Measurements from ENCODE around the gene UXT. TPM values are rescaled to one million over a fixed set of nuclear protein-coding genes. Genes with fewer than 3 reads are reported as not detected.
A peak's percentile ranks its signal among the peaks of the same experiment; 100 is the strongest.
"Not testable (repeated sequence)": the region's sequence is repeated elsewhere in the genome, so short reads cannot be mapped to it uniquely, and the experiment has no call there.

UXT gene
- total and polyA plus RNA-seq, 9 donors = 77.4 to 118 (median 85.5) TPM

DNA sequence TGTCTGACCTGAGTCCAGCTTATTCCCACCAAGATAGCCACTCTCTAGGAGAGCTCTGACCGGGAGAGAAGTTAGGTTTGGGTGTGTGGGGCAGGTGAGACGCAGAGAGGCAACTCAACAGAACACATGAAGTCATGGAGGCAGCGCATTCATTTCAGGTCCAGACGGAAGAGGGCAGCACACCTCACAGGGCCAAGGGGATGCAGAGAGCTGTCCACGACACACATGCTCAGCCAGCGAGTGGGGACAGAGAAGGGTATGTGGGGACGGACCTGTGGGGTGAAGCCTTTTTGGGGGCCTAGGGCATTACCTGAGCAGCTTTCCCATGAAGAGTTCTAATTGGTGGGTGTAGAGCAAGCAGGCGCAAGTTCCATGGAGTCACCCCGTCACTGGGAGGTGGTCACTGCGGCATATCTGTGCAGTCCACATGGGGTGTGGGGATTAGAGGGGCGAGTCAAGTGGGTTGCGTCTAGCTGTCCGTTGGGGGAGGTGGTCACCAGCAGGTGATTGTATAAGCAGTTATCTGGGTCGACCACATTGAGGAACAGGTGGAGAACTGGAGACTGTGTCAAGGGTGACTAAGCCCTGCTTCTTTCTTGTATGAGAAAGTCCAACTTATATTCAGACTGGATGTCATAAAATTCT is 24.3 kb upstream of the UXT start:
- WGBS (ENCODE audit: insufficient coverage) = 81% methylated on average over 12 of the region's 14 CpGs
- Histone ChIP-seq H3K4me1 (ENCODE audit: control insufficient read depth, insufficient read depth, low read length) (no peaks in the 10 kb centered on the region), H3K27ac (ENCODE audit: low read length) (no peak overlapping the region), H3K27me3 (ENCODE audit: control insufficient read depth, insufficient read depth, low read length) (peaks cover 3% of the 10 kb centered on the region), H3K9me3 (replicated peaks; ENCODE audit: control insufficient read depth, low read depth, low read length) (no peaks in the 10 kb centered on the region), H3K4me3 (ENCODE audit: low read length) (no peak overlapping the region), H3K36me3 (ENCODE audit: control insufficient read depth, insufficient read depth, low read length) (no peaks in the 10 kb centered on the region)
- DNase-seq = no peak

DNA sequence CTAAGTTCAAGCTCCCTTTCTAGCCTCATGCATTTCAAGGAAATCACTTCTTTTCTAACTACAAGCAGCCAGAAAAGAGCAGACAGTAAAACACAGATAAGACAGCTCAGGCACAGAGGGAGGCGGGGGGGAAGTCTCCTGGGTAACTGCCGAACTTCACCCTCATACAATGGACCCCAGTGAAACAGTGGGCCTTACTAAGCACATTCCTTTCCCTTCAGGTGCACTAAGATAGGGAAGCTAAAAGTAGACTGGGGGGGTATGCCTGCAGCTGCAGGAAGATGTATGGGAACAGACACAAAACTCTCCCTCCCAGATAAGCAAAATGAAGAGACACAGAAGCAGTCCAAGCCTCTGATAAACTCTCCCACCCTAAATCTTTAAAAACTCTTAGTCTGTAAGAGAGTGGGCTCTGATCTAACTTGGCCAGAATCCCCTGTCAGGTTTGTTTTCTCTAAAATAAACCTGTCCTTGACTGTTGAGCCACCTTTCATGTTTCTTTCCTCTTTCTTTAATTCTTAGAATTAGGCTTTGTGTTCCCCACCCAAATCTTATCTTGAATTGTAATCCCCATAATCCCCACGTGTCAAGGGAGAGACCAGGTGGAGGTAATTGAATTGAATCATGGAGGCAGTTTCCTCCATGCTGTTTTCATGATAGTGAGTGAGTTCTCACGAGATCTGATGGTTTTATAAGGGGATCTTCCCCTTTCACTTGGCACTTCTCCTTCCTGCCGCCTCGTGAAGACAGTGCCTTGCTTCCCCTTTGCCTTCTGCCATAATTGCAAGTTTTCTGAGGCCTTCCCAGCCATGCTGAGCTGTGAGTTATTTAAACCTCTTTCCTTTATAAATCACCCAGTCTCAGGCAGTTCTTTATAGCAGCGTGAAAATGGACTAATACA is 17.2 kb upstream of the UXT start:
- H3K27me3 ChIP-seq (ENCODE audit: control insufficient read depth, insufficient read depth, low read length); H3K27ac ChIP-seq (ENCODE audit: low read length); H3K36me3 ChIP-seq (ENCODE audit: control insufficient read depth, insufficient read depth, low read length); H3K4me3 ChIP-seq (ENCODE audit: low read length); H3K4me1 ChIP-seq (ENCODE audit: control insufficient read depth, insufficient read depth, low read length); H3K9me3 ChIP-seq (replicated peaks; ENCODE audit: control insufficient read depth, low read depth, low read length): not testable (repeated sequence)
- WGBS (ENCODE audit: insufficient coverage) = 58% methylated on average over 2 of the region's 7 CpGs
- DNase-seq = peak; percentile 21

DNA sequence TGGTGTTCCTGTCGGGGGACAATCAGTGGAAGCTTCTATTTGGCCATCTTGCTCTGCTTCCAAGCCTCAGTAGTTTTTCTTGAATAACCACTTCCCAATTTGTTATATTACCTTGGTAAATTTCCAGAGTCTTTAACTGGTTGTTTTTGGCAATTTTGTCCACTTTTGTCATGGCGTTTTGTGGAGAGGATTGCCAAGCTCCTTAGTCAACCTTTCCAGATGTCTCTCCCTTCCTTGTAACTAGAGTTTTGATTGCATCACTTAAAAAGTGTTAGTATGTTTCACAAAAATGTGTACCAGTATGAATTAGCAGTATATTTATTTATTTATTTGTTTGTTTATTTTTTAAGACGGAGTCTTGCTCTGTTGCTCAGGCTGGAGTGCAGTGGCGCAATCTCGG is 15.8 kb upstream of the UXT start:
- no peak overlapping the region for H3K4me3 ChIP-seq (ENCODE audit: low read length)
- peaks cover 2% of the 10 kb centered on the region for H3K27me3 ChIP-seq (ENCODE audit: control insufficient read depth, insufficient read depth, low read length)
- no CpG with 5 or more reads among the region's 5 CpGs for WGBS (ENCODE audit: insufficient coverage)
- H3K4me1 ChIP-seq (ENCODE audit: control insufficient read depth, insufficient read depth, low read length) = no peaks in the 10 kb centered on the region
- no peak for DNase-seq
- no peak overlapping the region for H3K27ac ChIP-seq (ENCODE audit: low read length)
- H3K9me3 ChIP-seq (replicated peaks; ENCODE audit: control insufficient read depth, low read depth, low read length) = no peaks in the 10 kb centered on the region
- no peaks in the 10 kb centered on the region for H3K36me3 ChIP-seq (ENCODE audit: control insufficient read depth, insufficient read depth, low read length)

DNA sequence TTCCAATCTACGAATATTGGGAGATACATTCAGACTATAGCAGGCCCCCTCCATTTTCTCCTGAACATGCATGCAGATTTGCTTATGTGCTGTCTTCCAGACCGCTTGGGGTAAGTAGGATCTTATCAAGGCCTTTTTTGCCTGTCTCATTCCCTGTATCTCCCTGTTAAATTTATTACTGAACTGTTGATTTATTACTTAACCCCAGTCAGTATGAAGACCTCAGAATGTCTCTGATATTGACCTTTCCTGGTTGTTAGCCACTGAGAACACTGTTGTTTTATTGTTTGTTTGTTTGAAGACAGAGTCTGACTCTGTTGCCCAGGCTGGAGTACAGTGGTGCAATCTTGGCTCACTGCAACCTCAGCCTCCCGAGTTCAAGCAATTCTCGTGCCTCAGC is 6.8 kb upstream of the UXT start:
- not testable (repeated sequence) for DNase-seq; H3K4me1 ChIP-seq (ENCODE audit: control insufficient read depth, insufficient read depth, low read length); H3K36me3 ChIP-seq (ENCODE audit: control insufficient read depth, insufficient read depth, low read length); H3K4me3 ChIP-seq (ENCODE audit: low read length); H3K27me3 ChIP-seq (ENCODE audit: control insufficient read depth, insufficient read depth, low read length); H3K9me3 ChIP-seq (replicated peaks; ENCODE audit: control insufficient read depth, low read depth, low read length); H3K27ac ChIP-seq (ENCODE audit: low read length)
- 100% methylated on average over 1 of the region's 4 CpGs for WGBS (ENCODE audit: insufficient coverage)

DNA sequence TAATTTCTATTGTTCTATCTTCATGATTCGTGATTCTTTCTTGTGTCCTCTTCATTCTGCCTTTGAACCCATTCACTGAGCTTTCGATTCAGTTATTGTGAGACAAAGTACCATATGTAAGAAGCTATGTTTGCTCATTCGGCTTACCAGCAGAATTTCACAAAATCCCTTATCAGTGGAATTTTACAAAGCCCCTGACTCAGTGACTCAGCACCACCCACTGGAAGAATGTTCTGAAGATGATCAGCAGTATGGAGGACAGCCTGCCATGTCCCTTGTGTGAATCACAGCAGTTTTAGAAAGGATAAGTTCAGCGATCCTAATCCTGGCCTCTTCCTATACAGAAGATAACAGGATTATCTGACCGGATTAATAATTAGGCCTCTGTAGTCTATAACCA is 5.8 kb upstream of the UXT start:
- Histone ChIP-seq H3K27me3 (ENCODE audit: control insufficient read depth, insufficient read depth, low read length) (no peaks in the 10 kb centered on the region), H3K9me3 (replicated peaks; ENCODE audit: control insufficient read depth, low read depth, low read length) (no peaks in the 10 kb centered on the region), H3K4me3 (ENCODE audit: low read length) (no peak overlapping the region), H3K27ac (ENCODE audit: low read length) (no peak overlapping the region), H3K36me3 (ENCODE audit: control insufficient read depth, insufficient read depth, low read length) (no peaks in the 10 kb centered on the region), H3K4me1 (ENCODE audit: control insufficient read depth, insufficient read depth, low read length) (no peaks in the 10 kb centered on the region)
- no peak for DNase-seq
- no CpG with 5 or more reads among the region's 5 CpGs for WGBS (ENCODE audit: insufficient coverage)

DNA sequence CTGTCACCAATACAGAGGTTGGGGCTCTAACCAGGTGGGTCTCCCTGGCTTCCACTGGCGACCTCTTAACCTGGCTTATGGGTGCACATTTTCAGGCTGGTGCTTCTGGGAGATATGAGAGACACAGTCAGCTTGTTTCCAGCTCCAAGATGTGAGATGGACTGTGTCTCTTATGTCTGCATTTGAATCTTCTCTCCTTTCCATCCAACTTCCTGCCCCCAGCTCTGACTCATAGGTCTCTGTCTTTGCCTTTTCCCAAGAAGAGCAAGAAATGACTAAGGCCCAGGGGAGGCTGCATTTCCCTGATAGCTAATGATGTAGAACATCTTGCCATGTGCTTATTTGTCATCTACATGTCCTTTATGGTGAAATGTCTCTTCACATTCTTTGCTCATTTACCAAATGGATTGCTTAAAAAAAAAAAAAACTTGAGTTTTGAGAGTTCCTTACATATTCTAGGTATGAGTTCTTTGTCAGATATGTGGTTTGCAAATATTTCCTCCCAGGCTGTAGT is 3.2 kb upstream of the UXT start:
- no peaks in the 10 kb centered on the region for H3K9me3 ChIP-seq (replicated peaks; ENCODE audit: control insufficient read depth, low read depth, low read length)
- H3K4me3 ChIP-seq (ENCODE audit: low read length) = no peak overlapping the region
- WGBS (ENCODE audit: insufficient coverage) = no CpG with 5 or more reads among the region's 1 CpG
- no peaks in the 10 kb centered on the region for H3K27me3 ChIP-seq (ENCODE audit: control insufficient read depth, insufficient read depth, low read length)
- H3K36me3 ChIP-seq (ENCODE audit: control insufficient read depth, insufficient read depth, low read length) = peaks cover 4% of the 10 kb centered on the region
- no peak overlapping the region for H3K27ac ChIP-seq (ENCODE audit: low read length)
- peak; percentile 25 for DNase-seq
- H3K4me1 ChIP-seq (ENCODE audit: control insufficient read depth, insufficient read depth, low read length) = no peaks in the 10 kb centered on the region

DNA sequence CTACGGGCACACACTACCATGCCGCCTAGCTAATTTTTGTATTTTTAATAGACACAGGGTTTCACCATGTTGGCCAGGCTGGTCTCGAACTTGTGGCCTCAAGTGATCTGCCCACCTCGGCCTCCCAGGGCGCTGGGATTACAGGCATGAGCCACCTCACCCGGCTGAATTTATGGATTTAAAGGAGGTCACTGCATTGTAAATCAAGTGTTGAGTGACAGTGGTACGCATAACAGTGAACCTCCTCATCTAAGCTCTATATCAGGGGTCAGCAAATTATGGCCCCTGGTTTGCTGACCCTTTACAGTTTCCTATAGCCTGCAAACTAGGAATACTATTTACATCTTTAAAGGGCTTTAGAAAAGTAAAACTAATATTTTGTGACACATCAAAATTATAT is 2.6 kb upstream of the UXT start:
- WGBS (ENCODE audit: insufficient coverage) = 82% methylated on average over 4 of the region's 7 CpGs
- H3K4me3 ChIP-seq (ENCODE audit: low read length) = no peak overlapping the region
- H3K36me3 ChIP-seq (ENCODE audit: control insufficient read depth, insufficient read depth, low read length) = peaks cover 11% of the 10 kb centered on the region
- H3K27ac ChIP-seq (ENCODE audit: low read length) = no peak overlapping the region
- no peaks in the 10 kb centered on the region for H3K4me1 ChIP-seq (ENCODE audit: control insufficient read depth, insufficient read depth, low read length)
- no peak for DNase-seq
- H3K9me3 ChIP-seq (replicated peaks; ENCODE audit: control insufficient read depth, low read depth, low read length) = no peaks in the 10 kb centered on the region
- H3K27me3 ChIP-seq (ENCODE audit: control insufficient read depth, insufficient read depth, low read length) = no peaks in the 10 kb centered on the region

DNA sequence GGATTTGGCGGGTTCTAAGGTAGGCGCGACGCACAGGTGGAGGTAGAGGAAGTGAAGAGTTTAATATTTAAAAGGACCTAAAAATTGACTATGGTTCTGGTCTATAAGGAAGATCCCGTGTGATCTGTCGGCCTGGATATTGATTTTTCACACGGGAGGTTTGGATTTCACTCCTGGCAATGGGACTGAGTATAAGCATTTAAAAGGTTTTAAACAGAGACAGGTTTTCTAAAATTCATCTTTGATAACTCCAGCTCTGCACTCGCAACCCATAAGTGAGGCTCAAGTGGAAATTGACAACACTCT is 394 bp upstream of the UXT start:
- DNase-seq = no peak
- Histone ChIP-seq H3K4me1 (ENCODE audit: control insufficient read depth, insufficient read depth, low read length) (no peaks in the 10 kb centered on the region), H3K36me3 (ENCODE audit: control insufficient read depth, insufficient read depth, low read length) (peaks cover 20% of the 10 kb centered on the region), H3K9me3 (replicated peaks; ENCODE audit: control insufficient read depth, low read depth, low read length) (no peaks in the 10 kb centered on the region), H3K27me3 (ENCODE audit: control insufficient read depth, insufficient read depth, low read length) (no peaks in the 10 kb centered on the region), H3K4me3 (ENCODE audit: low read length) (peak overlapping the region; percentile 66), H3K27ac (ENCODE audit: low read length) (peak overlapping the region; percentile 98)
- WGBS (ENCODE audit: insufficient coverage) = 54% methylated on average over 6 of the region's 8 CpGs

DNA sequence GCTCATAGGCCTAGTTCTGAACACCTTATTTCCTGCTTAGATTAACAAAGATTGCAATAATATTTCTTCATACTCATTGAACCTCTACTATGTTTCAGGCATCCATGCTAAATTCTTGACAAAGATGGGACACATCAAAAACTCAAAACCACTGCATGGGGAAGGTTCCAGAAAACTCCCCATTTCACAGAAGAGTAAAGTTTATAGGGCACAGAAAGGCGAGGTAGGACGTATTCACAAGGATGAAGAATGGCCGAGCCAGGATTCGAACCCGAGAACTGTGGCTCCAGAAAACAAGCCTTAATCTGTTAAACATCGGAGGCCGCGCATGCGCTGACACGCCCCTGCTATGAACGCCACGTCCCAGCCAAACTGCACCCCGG is 688 bp downstream of the UXT start:
- no peaks in the 10 kb centered on the region for H3K9me3 ChIP-seq (replicated peaks; ENCODE audit: control insufficient read depth, low read depth, low read length)
- H3K4me3 ChIP-seq (ENCODE audit: low read length) = peak overlapping the region; percentile 66
- DNase-seq = no peak
- peaks cover 20% of the 10 kb centered on the region for H3K36me3 ChIP-seq (ENCODE audit: control insufficient read depth, insufficient read depth, low read length)
- peak overlapping the region; percentile 98 for H3K27ac ChIP-seq (ENCODE audit: low read length)
- 37% methylated on average over 13 of the region's 13 CpGs for WGBS (ENCODE audit: insufficient coverage)
- H3K4me1 ChIP-seq (ENCODE audit: control insufficient read depth, insufficient read depth, low read length) = no peaks in the 10 kb centered on the region
- no peaks in the 10 kb centered on the region for H3K27me3 ChIP-seq (ENCODE audit: control insufficient read depth, insufficient read depth, low read length)

DNA sequence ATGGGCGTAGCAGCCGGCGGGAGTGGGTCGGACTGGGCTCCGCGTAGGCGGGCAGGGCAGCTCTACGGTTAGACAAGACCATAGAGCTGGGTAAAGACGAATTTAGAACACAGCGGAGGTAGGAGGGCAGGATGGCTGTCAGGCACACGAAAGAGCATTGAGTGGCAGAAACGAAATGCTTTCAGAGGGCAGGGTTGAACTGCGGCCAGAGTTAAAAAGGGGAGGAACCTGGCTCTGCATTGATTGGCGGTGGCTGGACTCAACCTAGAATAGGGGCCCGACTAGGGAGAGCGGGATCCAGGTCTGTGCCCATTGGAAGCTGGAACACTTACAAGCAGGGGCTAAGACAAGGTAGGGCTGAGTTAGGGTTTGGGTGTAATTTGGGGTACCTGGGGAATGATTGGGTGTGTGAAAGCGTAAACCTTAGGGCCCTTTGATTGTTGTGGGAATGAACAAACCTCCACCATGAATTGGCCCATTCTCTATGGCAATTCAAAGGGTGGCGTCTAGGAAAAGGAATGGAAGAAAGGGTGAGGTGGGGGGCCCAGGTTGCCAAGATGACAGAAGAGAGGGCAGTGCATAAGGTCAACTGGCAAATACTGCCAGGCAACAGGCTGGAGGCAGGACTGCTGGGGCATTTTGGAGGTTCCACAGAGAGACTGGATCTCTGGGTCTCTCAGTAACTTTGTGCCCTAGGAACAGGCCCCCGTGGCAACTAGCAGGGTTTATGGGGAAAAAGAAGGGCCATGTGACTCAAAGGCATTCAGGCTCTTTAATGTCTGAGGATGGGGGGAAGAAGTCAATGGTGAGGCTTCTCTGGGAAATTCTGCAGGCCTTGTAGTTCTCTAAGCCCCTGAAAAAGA is 7.7 kb downstream of the UXT start:
- peak overlapping the region; percentile 69 for H3K27ac ChIP-seq (ENCODE audit: low read length)
- 41% methylated on average over 17 of the region's 19 CpGs for WGBS (ENCODE audit: insufficient coverage)

More for the DNA sequence above, 7.7 kb downstream of the UXT start:
- Histone ChIP-seq H3K4me3 (ENCODE audit: low read length) (peak overlapping the region; percentile 47), H3K4me1 (ENCODE audit: control insufficient read depth, insufficient read depth, low read length) (peaks cover 13% of the 10 kb centered on the region), H3K36me3 (ENCODE audit: control insufficient read depth, insufficient read depth, low read length) (peaks cover 21% of the 10 kb centered on the region), H3K27me3 (ENCODE audit: control insufficient read depth, insufficient read depth, low read length) (peaks cover 2% of the 10 kb centered on the region), H3K9me3 (replicated peaks; ENCODE audit: control insufficient read depth, low read depth, low read length) (no peaks in the 10 kb centered on the region)
- DNase-seq = no peak

Data from muscle of leg (tissue), 11 donors.